ENCODE results near the gene TSPEAR. TPM values are rescaled to one million over a fixed set of nuclear protein-coding genes. Genes with fewer than 3 reads are reported as not detected.

The TSPEAR gene
- total and polyA plus RNA-seq, 12 donors, result under 0.01 to 3.4 (median 1.0) TPM; not detected in 3

GRCh38 chr21:44508426-44508710 lies 203.0 kb downstream of the TSPEAR start:
- peaks cover 0 to 49% (median 17%) of the 10 kb centered on the region in 7 donors for H3K27me3 ChIP-seq
- 79 to 92% methylated on average over 9 of the region's 9 CpGs for WGBS, 2 donors
- intact Hi-C loops (cut with DNase I), result loop anchor here in 1 of 10 donors (5.0 kb wide), 1 partner anchor 284 kb away; no protein-coding TSS in a partner anchor

GRCh38 chr21:44507673-44508425 lies 203.5 kb downstream of the TSPEAR start:
- 89 to 91% methylated on average over 26 of the region's 26 CpGs for WGBS, 2 donors
- ATAC-seq (no peak), DNase-seq (no peak)
- Histone ChIP-seq H3K4me1 (peaks cover 0 to 10% (median 6%) of the 10 kb centered on the region in 9 donors), H3K27me3 (peaks cover 0 to 49% (median 17%) of the 10 kb centered on the region in 7 donors), H3K4me3 (no peak overlapping the region), H3K9me3 (no peaks in the 10 kb centered on the region), H3K36me3 (no peaks in the 10 kb centered on the region), H3K27ac (no peak overlapping the region)
- intact Hi-C loops (cut with DNase I), result loop anchor here in 1 of 10 donors (5.0 kb wide), 1 partner anchor 284 kb away; no protein-coding TSS in a partner anchor
- TF ChIP-seq CTCF (IDR thresholded peaks at IDR 0.05), result no peak

More at GRCh38 chr21:44508426-44508710, 203.0 kb downstream of the TSPEAR start:
- H3K27ac ChIP-seq, result no peak overlapping the region
- peaks cover 0 to 10% (median 6%) of the 10 kb centered on the region in 9 donors for H3K4me1 ChIP-seq
- H3K4me3 ChIP-seq, result no peak overlapping the region
- no peak for TF ChIP-seq CTCF (IDR thresholded peaks at IDR 0.05)
- DNase-seq (no peak), ATAC-seq (no peak)
- no peaks in the 10 kb centered on the region for H3K9me3 ChIP-seq
- H3K36me3 ChIP-seq, result no peaks in the 10 kb centered on the region

- peaks cover 0 to 44% (median 17%) of the 10 kb centered on the region in 7 donors for H3K27me3 ChIP-seq
- TF ChIP-seq CTCF (IDR thresholded peaks at IDR 0.05), result no peak
Measured at GRCh38 chr21:44506279-44507255, 204.8 kb downstream of the TSPEAR start.

GRCh38 chr21:44505673-44506278 lies 205.6 kb downstream of the TSPEAR start:
- DNase-seq (no peak), ATAC-seq (no peak)
- Histone ChIP-seq H3K9me3 (no peaks in the 10 kb centered on the region), H3K36me3 (no peaks in the 10 kb centered on the region), H3K4me1 (peaks cover 0 to 8% (median 6%) of the 10 kb centered on the region in 9 donors), H3K27ac (no peak overlapping the region), H3K4me3 (no peak overlapping the region), H3K27me3 (peaks cover 0 to 43% (median 16%) of the 10 kb centered on the region in 7 donors)
- TF ChIP-seq CTCF (IDR thresholded peaks at IDR 0.05), result no peak
- intact Hi-C loops (cut with DNase I), result loop anchor here in 1 of 10 donors (5.0 kb wide), 1 partner anchor 287 kb away; no protein-coding TSS in a partner anchor
- WGBS, 2 donors, result 81 to 86% methylated on average over 16 of the region's 16 CpGs

More at GRCh38 chr21:44506279-44507255, 204.8 kb downstream of the TSPEAR start:
- DNase-seq (no peak), ATAC-seq (no peak)
- Histone ChIP-seq H3K4me3 (no peak overlapping the region), H3K36me3 (no peaks in the 10 kb centered on the region), H3K9me3 (no peaks in the 10 kb centered on the region), H3K4me1 (peaks cover 0 to 10% (median 6%) of the 10 kb centered on the region in 9 donors), H3K27ac (no peak overlapping the region)
- 78 to 79% methylated on average over 44 of the region's 44 CpGs for WGBS, 2 donors
- intact Hi-C loops (cut with DNase I), result loop anchor here in 1 of 10 donors (5.0 kb wide), 1 partner anchor 286 kb away; no protein-coding TSS in a partner anchor
